Measurements from ENCODE around the gene CCSER1.

CCSER1 gene

GRCh38 chr4:90128961-90129495 is 1.8 kb downstream of the CCSER1 start:
- DNase-seq, result no peak

DNA sequence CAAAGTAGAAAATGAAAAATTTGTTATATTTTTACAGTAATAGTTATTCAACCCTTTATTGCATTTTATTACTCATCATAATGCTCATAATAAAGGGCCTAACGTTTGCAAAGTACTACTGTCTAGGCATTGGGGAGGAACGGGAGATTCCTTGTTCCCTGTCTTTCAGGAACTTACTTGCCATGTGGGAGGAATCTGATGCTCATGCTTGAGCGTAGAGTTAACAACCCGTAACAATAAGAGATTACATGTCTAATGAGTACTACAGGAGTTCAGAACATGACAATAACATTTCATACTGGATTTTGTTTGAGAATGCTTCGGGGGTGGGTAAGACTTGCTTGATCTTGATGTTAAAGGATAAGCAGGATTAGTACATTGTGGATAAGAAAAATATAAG is 2.9 kb downstream of the CCSER1 start:
- no peak for DNase-seq

DNA sequence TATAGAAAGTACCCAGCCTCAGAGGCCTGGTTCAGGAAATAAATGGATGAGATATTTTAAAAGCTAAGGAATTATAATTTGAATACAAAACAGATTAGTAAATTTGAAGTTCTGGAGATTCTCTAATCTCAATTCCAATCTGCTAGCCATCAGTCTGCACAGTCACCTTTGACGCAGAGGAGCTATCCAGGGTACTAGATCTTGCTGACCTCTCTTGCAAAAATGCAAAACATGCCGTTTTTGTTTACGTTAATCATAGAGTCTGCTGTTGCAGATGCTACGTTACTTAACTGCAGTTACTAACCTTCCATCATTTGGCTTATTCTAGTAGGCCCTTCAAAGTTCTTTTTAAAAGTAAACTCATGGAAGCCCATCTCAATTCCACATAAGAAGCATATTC is 10.4 kb downstream of the CCSER1 start:
- DNase-seq, result no peak

DNA sequence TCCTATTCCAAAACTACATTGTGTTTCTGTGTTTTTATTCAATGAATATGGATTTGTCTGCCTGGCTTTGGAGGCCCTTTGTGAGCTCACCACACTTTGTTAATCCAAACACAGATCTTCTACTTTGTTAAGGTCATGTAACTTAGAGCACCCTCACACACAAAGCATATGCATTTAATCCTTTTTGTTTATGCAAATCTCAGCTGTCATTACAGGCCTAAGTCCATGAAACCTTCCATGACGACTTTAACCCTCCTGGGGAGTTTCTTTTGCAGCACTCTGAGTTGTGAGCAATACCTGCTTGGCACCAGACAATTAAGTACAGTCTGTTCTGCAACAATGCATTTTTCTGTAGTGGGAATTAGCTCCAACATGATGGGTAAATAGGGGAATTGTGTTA is 14.9 kb downstream of the CCSER1 start:
- DNase-seq, result no peak

DNA sequence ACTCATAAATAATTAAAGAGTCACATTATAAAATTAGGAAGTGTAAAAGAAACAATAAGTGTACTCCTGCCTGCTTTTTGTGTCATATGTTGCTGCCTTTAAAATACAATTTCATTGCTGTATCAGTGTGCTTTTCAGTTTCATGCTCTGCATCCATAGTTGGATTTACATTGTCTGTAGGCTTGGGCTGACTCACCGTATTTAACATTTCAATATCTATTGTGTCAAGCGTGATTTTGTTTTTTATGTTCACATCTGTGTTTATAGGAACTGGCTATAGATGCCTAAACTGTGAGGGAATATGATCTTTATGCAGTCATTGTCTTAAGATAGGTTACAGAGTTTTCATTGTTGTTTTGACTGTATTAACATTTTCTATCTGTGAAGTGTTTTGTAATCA is 18.1 kb downstream of the CCSER1 start:
- DNase-seq, result no peak

GRCh38 chr4:90146306-90146705 is 19.1 kb downstream of the CCSER1 start:
- DNase-seq, result no peak

- no peak for DNase-seq
Measured at GRCh38 chr4:90148574-90149148, 21.5 kb downstream of the CCSER1 start.

GRCh38 chr4:90152024-90152423 is 24.8 kb downstream of the CCSER1 start:
- no peak for DNase-seq

GRCh38 chr4:90159193-90159592 is 32.0 kb downstream of the CCSER1 start:
- DNase-seq, result no peak

DNA sequence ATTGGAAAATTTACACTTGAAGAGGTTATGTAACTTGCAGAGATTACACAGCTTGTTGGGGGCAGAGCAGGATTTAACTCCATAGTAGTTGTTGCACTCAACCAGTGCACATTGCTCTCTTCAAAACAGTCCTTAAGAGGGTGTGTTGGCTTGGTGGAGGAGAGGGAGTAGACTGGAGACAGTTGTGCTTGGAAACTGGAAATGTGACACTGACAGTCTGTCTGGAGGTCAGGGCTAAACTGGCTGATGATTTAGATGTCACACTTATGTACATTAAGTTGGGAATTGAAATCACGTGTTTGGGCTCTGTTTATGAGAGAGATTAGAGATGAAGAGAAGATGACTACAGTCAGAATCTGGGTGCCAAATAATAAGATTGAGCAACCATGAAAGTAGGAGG is 32.9 kb downstream of the CCSER1 start:
- DNase-seq, result no peak

DNA sequence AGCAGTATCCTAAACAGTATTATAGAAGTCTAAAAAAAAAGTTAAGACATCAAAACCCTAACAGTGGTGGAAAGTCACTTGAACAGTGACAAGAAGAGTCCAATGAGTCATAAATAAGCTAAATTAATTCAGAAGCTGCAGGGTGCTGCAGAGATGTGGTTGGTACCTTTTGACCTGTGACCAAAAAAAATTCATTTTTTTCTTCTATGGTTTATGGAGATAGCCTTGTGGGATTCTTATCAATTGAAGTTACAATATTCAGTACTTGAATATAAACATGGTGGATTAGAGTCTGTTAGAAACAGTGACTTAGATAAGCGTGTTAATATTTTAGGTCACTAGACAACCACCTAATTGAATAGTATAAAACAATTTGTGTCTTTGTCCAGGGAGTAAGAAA is 35.4 kb downstream of the CCSER1 start:
- DNase-seq, result no peak

GRCh38 chr4:90163872-90164271 is 36.7 kb downstream of the CCSER1 start:
- DNase-seq, result no peak

- DNase-seq, result no peak
Measured at GRCh38 chr4:90165883-90166282, 38.7 kb downstream of the CCSER1 start.

DNA sequence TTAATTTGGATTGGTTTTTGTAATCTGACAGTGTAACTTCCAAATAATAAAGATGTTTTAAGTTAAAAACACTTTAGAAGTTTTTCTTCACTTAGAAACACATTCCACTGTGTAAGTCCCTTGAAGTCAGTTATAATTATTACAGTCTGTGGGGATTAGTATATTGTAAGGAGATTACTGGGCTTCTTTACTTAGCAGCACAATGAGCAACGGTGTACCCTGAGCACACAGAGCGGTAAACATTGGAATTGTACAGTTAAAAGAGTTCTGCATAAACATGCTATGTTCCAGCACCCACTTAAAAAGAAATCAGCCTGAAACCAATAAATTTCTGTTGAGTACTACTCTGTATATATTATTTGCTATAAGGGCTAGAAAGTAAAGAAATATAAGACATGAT is 44.3 kb downstream of the CCSER1 start:
- DNase-seq, result no peak

- DNase-seq, result no peak
Measured at GRCh38 chr4:90174621-90175023, 47.4 kb downstream of the CCSER1 start.

DNA sequence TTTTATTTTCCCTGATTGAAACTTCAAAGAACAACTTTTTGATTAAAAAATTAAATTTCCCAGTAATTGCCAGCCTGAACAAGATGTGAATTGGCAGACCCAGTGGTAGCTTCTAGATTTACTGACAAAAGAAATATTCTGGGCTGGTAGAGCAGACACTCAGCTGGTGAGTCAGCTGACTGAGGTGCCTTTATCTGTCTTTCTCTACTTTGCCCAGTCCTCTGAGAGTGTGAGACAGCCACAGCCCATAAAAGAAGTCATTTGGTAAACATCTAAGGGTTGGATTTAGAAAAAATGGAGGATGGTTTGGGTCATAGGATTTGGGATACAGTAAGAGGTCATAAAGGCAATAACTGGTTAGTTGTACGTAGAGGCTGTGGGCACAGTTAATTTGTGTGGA is 54.5 kb downstream of the CCSER1 start:
- no peak for DNase-seq

GRCh38 chr4:90183254-90183653 is 56.1 kb downstream of the CCSER1 start:
- no peak for DNase-seq

GRCh38 chr4:90184560-90184959 is 57.4 kb downstream of the CCSER1 start:
- no peak for DNase-seq

GRCh38 chr4:90185416-90185815 is 58.2 kb downstream of the CCSER1 start:
- no peak for DNase-seq

GRCh38 chr4:90186229-90186628 is 59.0 kb downstream of the CCSER1 start:
- no peak for DNase-seq

- DNase-seq, result no peak
Measured at GRCh38 chr4:90187148-90187884, 60.1 kb downstream of the CCSER1 start.

GRCh38 chr4:90189178-90189577 is 62.0 kb downstream of the CCSER1 start:
- DNase-seq, result no peak

DNA sequence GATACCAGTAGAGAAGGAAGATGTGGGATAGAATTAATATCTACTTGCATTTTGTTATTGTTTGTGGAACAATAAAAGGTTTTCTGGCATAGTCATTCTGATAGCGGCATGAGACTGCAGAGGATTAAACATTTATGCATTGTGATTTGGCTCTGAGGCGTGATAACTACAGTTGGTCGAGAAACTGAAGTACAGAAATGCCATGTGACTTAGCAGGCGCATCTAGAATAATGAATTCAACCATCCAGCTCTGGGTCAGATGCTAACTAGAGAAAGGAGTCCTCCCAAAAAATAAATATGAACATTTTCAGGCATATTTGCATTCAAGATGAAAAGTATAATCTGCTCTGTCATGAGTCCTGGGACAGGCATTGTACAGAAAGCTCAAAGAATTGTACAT is 62.8 kb downstream of the CCSER1 start:
- no peak for DNase-seq

DNA sequence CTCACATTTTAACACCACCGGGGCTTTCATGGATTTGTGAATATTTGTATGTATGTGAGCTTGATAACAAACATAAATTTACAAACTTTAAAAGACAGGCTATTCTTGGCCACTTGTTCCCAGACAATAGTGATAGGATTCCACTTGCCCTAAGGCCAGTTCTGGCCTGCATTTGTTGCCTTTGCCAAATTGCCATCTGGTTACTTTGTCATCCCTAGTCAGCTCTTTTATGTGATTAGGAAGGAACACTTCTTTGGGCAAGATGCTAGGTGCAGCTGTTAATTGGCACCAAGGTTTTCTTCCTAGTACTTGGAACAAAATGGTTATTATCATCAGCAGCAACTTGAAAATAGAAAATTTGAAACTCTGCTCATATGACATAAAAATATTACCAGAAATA is 63.3 kb downstream of the CCSER1 start:
- DNase-seq, result no peak
